Suprapubic skin (tissue), 4 donors: ENCODE measurements around the gene EHD4. TPM values are rescaled to one million over a fixed set of nuclear protein-coding genes. Genes with fewer than 3 reads are reported as not detected.

Experiments
- DNase-seq, 2 donors: peaks; one replicate each; pipeline ENCODE4 v3.0.0-alpha.2; 2019; ENCODE audit warnings: low spot score in 2 of 2
- H3K27ac ChIP-seq: fragments of 200-600 bp; sonication (generic); one replicate; pipeline ENCODE4 v1.5.1; 2019
- H3K27me3 ChIP-seq: fragments of 200-600 bp; sonication (generic); one replicate; pipeline ENCODE4 v1.5.1; 2019
- H3K36me3 ChIP-seq: fragments of 200-600 bp; sonication (generic); one replicate; pipeline ENCODE4 v1.5.1; 2019
- H3K4me1 ChIP-seq: fragments of 200-600 bp; sonication (generic); one replicate; pipeline ENCODE4 v1.5.1; 2019
- H3K4me3 ChIP-seq: fragments of 200-600 bp; sonication (generic); one replicate; pipeline ENCODE4 v1.5.1; 2019; ENCODE audit warnings: mild to moderate bottlenecking
- H3K9me3 ChIP-seq: fragments of 200-600 bp; sonication (generic); one replicate; pipeline ENCODE4 v1.5.1; 2019
- EP300 ChIP-seq: sonication (generic); formaldehyde crosslinking; IDR thresholded peaks from one replicate; pipeline ENCODE4 v1.6.1; 2017; ENCODE audit warnings: antibody characterized with exemption
- POLR2A ChIP-seq, 2 donors: fragments of 450-650 bp; IDR thresholded peaks; one replicate each; pipeline ENCODE4 v1.6.1; 2017; ENCODE audit warnings: antibody characterized with exemption in 2 of 2, mild to moderate bottlenecking in 2 of 2, moderate library complexity in 2 of 2
- POLR2AphosphoS5 ChIP-seq, 3 donors: sonication (generic); formaldehyde crosslinking; IDR thresholded peaks; one replicate each; pipeline ENCODE4 v1.6.1; 2017; ENCODE audit warnings: antibody characterized with exemption in 3 of 3
- WGBS: methylation state at CpG from one replicate; pipeline ENCODE4 v1.1.5; 2018; 5-methylcytosine and 5-hydroxymethylcytosine counted together
- total RNA-seq, 4 donors: library from RNA; depleted of rRNA; stranded (reverse); fragments of >200 nt; gene quantifications; one replicate each; pipeline ENCODE4 v1.1.0, GENCODE V29; 2016
- TF ChIP-seq, protein P1 (sequence below), 2 donors: fragments of 200-600 bp in 1 of 2; fragments of 450-650 bp in 1 of 2; sonication (generic) in 1 of 2; IDR thresholded peaks; one replicate each; pipeline ENCODE4 v1.5.1; 2016 to 2019; ENCODE audit warnings: antibody characterized with exemption in 2 of 2, mild to moderate bottlenecking in 1 of 2, moderate library complexity in 1 of 2

EHD4 gene
- total RNA-seq, 4 donors from 2014 or later = 16.0 to 31.4 (median 20.9) TPM

DNA sequence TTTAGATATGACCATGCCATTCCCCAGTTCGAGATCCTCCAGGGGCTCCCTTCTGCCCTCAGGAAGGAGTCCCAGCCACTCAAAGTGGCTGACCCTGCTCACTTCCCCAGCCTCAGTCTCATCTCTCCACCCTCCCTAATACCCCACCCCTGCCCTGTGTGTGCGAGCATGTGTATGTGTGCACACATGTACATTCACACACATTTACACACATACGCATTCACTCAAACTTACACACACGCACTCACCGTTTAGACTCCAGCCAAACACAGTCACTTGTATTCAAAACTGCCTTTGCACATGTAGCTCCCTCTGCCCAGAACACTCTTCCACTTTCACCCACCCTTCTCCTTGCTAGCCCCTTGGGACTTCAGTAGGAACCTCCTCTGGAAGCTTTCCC lies 37.1 kb upstream of the EHD4 start:
- WGBS = 90% methylated on average over 5 of the region's 5 CpGs
- H3K4me1 ChIP-seq = peaks cover 24% of the 10 kb centered on the region
- no peaks in the 10 kb centered on the region for H3K27me3 ChIP-seq
- H3K9me3 ChIP-seq = no peaks in the 10 kb centered on the region
- no peak overlapping the region for H3K4me3 ChIP-seq
- H3K36me3 ChIP-seq = peaks cover 9% of the 10 kb centered on the region
- no peak overlapping the region for H3K27ac ChIP-seq
- TF ChIP-seq POLR2A (IDR thresholded peaks at IDR 0.05) = no peak
- TF ChIP-seq EP300 = no peak
- TF ChIP-seq, protein P1, sequence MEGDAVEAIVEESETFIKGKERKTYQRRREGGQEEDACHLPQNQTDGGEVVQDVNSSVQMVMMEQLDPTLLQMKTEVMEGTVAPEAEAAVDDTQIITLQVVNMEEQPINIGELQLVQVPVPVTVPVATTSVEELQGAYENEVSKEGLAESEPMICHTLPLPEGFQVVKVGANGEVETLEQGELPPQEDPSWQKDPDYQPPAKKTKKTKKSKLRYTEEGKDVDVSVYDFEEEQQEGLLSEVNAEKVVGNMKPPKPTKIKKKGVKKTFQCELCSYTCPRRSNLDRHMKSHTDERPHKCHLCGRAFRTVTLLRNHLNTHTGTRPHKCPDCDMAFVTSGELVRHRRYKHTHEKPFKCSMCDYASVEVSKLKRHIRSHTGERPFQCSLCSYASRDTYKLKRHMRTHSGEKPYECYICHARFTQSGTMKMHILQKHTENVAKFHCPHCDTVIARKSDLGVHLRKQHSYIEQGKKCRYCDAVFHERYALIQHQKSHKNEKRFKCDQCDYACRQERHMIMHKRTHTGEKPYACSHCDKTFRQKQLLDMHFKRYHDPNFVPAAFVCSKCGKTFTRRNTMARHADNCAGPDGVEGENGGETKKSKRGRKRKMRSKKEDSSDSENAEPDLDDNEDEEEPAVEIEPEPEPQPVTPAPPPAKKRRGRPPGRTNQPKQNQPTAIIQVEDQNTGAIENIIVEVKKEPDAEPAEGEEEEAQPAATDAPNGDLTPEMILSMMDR (IDR thresholded peaks at IDR 0.05) = no peak
- no peak for TF ChIP-seq POLR2AphosphoS5 (IDR thresholded peaks at IDR 0.05)
- DNase-seq = no peak

DNA sequence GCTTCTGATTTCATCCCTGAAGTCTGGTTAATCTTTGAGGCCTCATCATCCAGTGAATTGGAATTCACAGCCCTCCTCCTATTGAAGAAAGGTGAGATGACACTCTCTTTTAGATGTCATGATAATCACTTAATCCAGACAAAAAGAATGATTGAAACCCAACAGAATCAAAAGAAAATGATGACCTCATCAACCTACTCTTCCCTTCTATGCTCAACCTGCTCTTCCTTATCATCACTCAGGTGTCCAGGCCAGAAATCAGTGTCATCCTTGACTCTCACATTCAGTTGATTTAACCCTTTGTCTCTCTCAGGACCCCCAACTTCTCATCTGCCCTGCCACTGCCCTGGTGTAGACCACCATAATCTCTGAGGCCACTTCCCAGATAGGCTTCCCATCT lies 36.7 kb upstream of the EHD4 start:
- no peak overlapping the region for H3K27ac ChIP-seq
- TF ChIP-seq, protein P1 (IDR thresholded peaks at IDR 0.05) = no peak
- TF ChIP-seq EP300 (no peak), POLR2AphosphoS5 (IDR thresholded peaks at IDR 0.05) (no peak), POLR2A (IDR thresholded peaks at IDR 0.05) (no peak)
- no peak overlapping the region for H3K4me3 ChIP-seq
- H3K4me1 ChIP-seq = peaks cover 24% of the 10 kb centered on the region
- no peaks in the 10 kb centered on the region for H3K9me3 ChIP-seq
- H3K27me3 ChIP-seq = no peaks in the 10 kb centered on the region
- peaks cover 9% of the 10 kb centered on the region for H3K36me3 ChIP-seq
- DNase-seq = no peak

DNA sequence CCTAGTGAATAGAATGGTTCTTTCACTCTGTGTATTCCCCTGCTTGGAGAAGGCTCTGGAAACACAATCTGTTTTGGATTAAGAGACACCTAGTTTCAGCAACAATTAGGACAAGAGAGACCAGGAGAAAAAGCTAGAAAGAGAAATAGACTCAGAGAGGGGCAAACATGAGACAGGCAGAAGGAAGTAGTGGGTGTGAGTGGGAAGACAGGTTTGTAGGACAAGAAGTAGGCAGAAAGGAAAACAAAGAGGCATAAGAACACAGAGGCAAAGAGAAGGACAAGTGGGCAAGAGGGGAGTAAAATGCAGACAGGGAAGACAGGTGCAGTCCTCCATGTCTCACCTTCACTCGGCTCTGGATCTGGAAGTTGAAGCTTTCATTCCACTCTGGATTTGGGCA lies 35.0 kb upstream of the EHD4 start:
- no peak for TF ChIP-seq POLR2AphosphoS5 (IDR thresholded peaks at IDR 0.05)
- TF ChIP-seq POLR2A (IDR thresholded peaks at IDR 0.05) = no peak
- TF ChIP-seq, protein P1 (IDR thresholded peaks at IDR 0.05) = no peak
- TF ChIP-seq EP300 = no peak
- Histone ChIP-seq H3K27me3 (no peaks in the 10 kb centered on the region), H3K36me3 (peaks cover 9% of the 10 kb centered on the region), H3K4me1 (peaks cover 21% of the 10 kb centered on the region), H3K27ac (no peak overlapping the region), H3K9me3 (no peaks in the 10 kb centered on the region), H3K4me3 (no peak overlapping the region)
- WGBS = 91% methylated on average over 1 of the region's 1 CpG
- no peak for DNase-seq

DNA sequence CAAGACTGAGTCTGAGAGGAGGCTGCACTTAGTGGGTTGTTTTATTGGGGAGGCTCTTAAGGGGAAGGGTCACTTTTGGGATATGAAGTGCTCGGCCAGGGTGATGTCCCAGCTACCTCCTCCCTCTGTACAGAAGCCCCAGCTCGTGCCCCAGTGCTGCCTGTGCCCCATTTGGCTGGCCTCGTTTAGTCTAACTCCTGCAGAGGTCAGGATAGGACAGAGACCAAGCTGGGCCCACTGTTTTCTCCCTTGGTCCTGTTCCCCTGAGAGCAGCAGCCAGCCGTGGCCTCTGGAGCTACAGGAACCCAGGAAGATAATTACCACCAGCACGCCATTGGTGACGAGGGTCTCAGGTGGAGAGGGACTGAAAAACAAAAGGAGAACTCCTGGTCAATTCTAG lies 30.0 kb upstream of the EHD4 start:
- no peaks in the 10 kb centered on the region for H3K27me3 ChIP-seq
- no peak overlapping the region for H3K4me3 ChIP-seq
- H3K36me3 ChIP-seq = peaks cover 21% of the 10 kb centered on the region
- no peaks in the 10 kb centered on the region for H3K9me3 ChIP-seq
- no peaks in the 10 kb centered on the region for H3K4me1 ChIP-seq
- 85% methylated on average over 5 of the region's 6 CpGs for WGBS
- TF ChIP-seq POLR2AphosphoS5 (IDR thresholded peaks at IDR 0.05) (no peak), EP300 (no peak), POLR2A (IDR thresholded peaks at IDR 0.05) (no peak)
- TF ChIP-seq, protein P1 (IDR thresholded peaks at IDR 0.05) = no peak
- no peak overlapping the region for H3K27ac ChIP-seq
- no peak for DNase-seq

DNA sequence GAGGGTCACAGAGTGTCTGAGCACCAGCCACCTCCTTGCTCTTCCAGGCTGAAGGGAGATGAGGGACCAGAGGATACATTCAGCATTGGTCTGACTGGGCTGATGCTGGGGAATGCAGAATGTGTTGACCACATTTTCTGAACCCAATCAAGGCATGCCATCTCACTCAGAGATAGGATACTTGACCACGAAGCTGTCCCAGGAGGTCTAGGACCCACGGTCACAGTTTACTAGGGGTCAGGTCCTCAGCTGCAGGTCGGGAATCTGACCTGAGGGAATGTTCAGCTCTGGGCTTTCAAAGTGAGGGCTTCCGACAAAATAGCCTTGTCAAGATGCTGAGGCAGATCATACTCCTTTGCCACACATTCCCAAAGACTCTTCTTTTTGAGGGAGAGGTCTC lies 28.9 kb upstream of the EHD4 start:
- no peak for DNase-seq
- no peaks in the 10 kb centered on the region for H3K27me3 ChIP-seq
- no peaks in the 10 kb centered on the region for H3K4me1 ChIP-seq
- H3K36me3 ChIP-seq = peaks cover 28% of the 10 kb centered on the region
- no peak for TF ChIP-seq EP300
- TF ChIP-seq, protein P1 (IDR thresholded peaks at IDR 0.05) = no peak
- H3K4me3 ChIP-seq = no peak overlapping the region
- H3K9me3 ChIP-seq = no peaks in the 10 kb centered on the region
- 65% methylated on average over 3 of the region's 4 CpGs for WGBS
- no peak overlapping the region for H3K27ac ChIP-seq
